CD14-positive monocyte (primary cell): ENCODE results near the gene ARL13A. TPM values are rescaled to one million over a fixed set of nuclear protein-coding genes. Genes with fewer than 3 reads are reported as not detected.

Experiments used
- DNase-seq, 3 donors: peaks; one replicate each; pipeline ENCODE4 v3.0.0-alpha.2; 2011 to 2022
- H2AFZ ChIP-seq: 2 replicates; pipeline ENCODE4 v1.6.0; 2012; ENCODE audit warnings: mild to moderate bottlenecking, low read depth, low read length, inconsistent platforms; ENCODE audit not compliant: insufficient read depth, poor library complexity, severe bottlenecking
- H3K27ac ChIP-seq, 2 donors: 1 replicate in 1 of 2; 2 replicates in 1 of 2; pipeline ENCODE4 v1.5.1; 2012 to 2013; ENCODE audit warnings: low read length in 2 of 2, control low read depth in 1 of 2, inconsistent platforms in 1 of 2, low read depth in 1 of 2, mild to moderate bottlenecking in 1 of 2
- H3K27me3 ChIP-seq, 2 donors: one replicate each; pipeline versions ENCODE4 v1.6.0 to v1.6.1; 2011 to 2013; ENCODE audit warnings: low read length in 2 of 2; ENCODE audit not compliant: control insufficient read depth in 2 of 2, insufficient read depth in 2 of 2
- H3K36me3 ChIP-seq, 2 donors: replicated peaks in 1 of 2; 1 replicate in 1 of 2; 2 replicates in 1 of 2; pipeline versions ENCODE4 v1.5.1 to v1.6.1; 2012 to 2013; ENCODE audit warnings: low read length in 2 of 2, control low read depth in 1 of 2, inconsistent platforms in 1 of 2, mild to moderate bottlenecking in 1 of 2; ENCODE audit not compliant: insufficient read depth in 2 of 2, control insufficient read depth in 1 of 2
- H3K4me1 ChIP-seq, 2 donors: 1 replicate in 1 of 2; 2 replicates in 1 of 2; pipeline versions ENCODE4 v1.5.1 to v1.6.1; 2012 to 2013; ENCODE audit warnings: low read length in 2 of 2, control low read depth in 1 of 2, inconsistent platforms in 1 of 2, mild to moderate bottlenecking in 1 of 2, moderate library complexity in 1 of 2; ENCODE audit not compliant: insufficient read depth in 2 of 2, control insufficient read depth in 1 of 2
- H3K4me2 ChIP-seq: replicated peaks from 2 replicates; pipeline ENCODE3; 2012; ENCODE audit warnings: low read length, moderate library complexity, mild to moderate bottlenecking; ENCODE audit not compliant: poor library complexity, severe bottlenecking; ENCODE audit errors: extremely low read depth
- H3K4me3 ChIP-seq, 3 experiments: fragments of 200-600 bp in 1 of 3; sonication (generic) in 1 of 3; replicated peaks in 1 of 3; 1 replicate in 2 of 3; 2 replicates in 1 of 3; pipeline ENCODE4 v1.5.1; 2011 to 2013; ENCODE audit warnings: low read length in 3 of 3, mild to moderate bottlenecking in 3 of 3, control low read depth in 2 of 3, low read depth in 2 of 3, inconsistent platforms in 1 of 3, moderate library complexity in 1 of 3
- H3K79me2 ChIP-seq: 2 replicates; pipeline ENCODE4 v1.6.0; 2012; ENCODE audit warnings: mild to moderate bottlenecking, control low read depth, inconsistent platforms, low read length, moderate library complexity; ENCODE audit not compliant: insufficient read depth
- H3K9ac ChIP-seq: 2 replicates; pipeline ENCODE4 v1.6.0; 2017; ENCODE audit warnings: low read length, mild to moderate bottlenecking; ENCODE audit not compliant: insufficient read depth, poor library complexity, severe bottlenecking
- H3K9me3 ChIP-seq, 2 donors: replicated peaks in 1 of 2; 1 replicate in 1 of 2; 2 replicates in 1 of 2; pipeline versions ENCODE4 v1.5.1 to v1.6.1; 2012 to 2013; ENCODE audit warnings: low read length in 2 of 2, control low read depth in 1 of 2; ENCODE audit not compliant: control insufficient read depth in 1 of 2, insufficient read depth in 1 of 2
- H4K20me1 ChIP-seq: 2 replicates; pipeline ENCODE4 v1.6.0; 2012; ENCODE audit warnings: mild to moderate bottlenecking, low read length, control low read depth, moderate library complexity; ENCODE audit not compliant: insufficient read depth
- H3K27ac Mint-ChIP-seq, 7 donors: one replicate each; pipeline ENCODE4 v1.8.0; 2020; ENCODE audit warnings: mild to moderate bottlenecking in 7 of 7, mixed read lengths in 7 of 7, moderate library complexity in 6 of 7, inconsistent platforms in 2 of 7
- H3K27me3 Mint-ChIP-seq, 3 donors: one replicate each; pipeline ENCODE4 v1.8.0; 2021 to 2022; ENCODE audit warnings: low read depth in 3 of 3, mild to moderate bottlenecking in 3 of 3, mixed read lengths in 3 of 3, moderate library complexity in 3 of 3, inconsistent platforms in 1 of 3
- H3K36me3 Mint-ChIP-seq, 2 donors: one replicate each; pipeline ENCODE4 v1.8.0; 2020; ENCODE audit warnings: mixed read lengths in 2 of 2, inconsistent platforms in 1 of 2, mild to moderate bottlenecking in 1 of 2
- H3K4me1 Mint-ChIP-seq: one replicate; pipeline ENCODE4 v1.8.0; 2020; ENCODE audit warnings: mild to moderate bottlenecking, mixed read lengths
- H3K4me3 Mint-ChIP-seq, 2 donors: one replicate each; pipeline ENCODE4 v1.8.0; 2020; ENCODE audit warnings: mild to moderate bottlenecking in 2 of 2, mixed read lengths in 2 of 2, moderate library complexity in 1 of 2
- H3K9me3 Mint-ChIP-seq, 7 donors: one replicate each; pipeline ENCODE4 v1.8.0; 2020 to 2022; ENCODE audit warnings: mixed read lengths in 7 of 7, mild to moderate bottlenecking in 6 of 7, moderate library complexity in 6 of 7, inconsistent platforms in 2 of 7
- WGBS: methylation state at CpG from one replicate; pipeline ENCODE4 v1.1.5; 2013; ENCODE audit warnings: missing lambda C conversion rate; ENCODE audit not compliant: insufficient coverage; 5-methylcytosine and 5-hydroxymethylcytosine counted together
- intact Hi-C, 2 donors: fragments of 100-400 bp; cut with micrococcal nuclease; formaldehyde crosslinking; loops; one replicate each; pipeline versions ENCODE4 v1.15.0 to v1.15.1; 2023
- polyA plus RNA-seq, 3 donors: library from polyadenylated mRNA; depleted of rRNA in 1 of 3; unstranded in 2 of 3; stranded (reverse) in 1 of 3; fragments of 300-500 nt in 2 of 3; fragments of >200 nt in 1 of 3; fragmentation: Illumina TruSeq in 2 of 3; gene quantifications; 1 replicate in 2 of 3; 2 replicates in 1 of 3; pipeline ENCODE4 v1.2.3, GENCODE V29; 2012 to 2021
- TF ChIP-seq, protein P1 (sequence below): fragments of 200-600 bp; IDR thresholded peaks from one replicate; pipeline ENCODE4 v1.8.0; 2022; ENCODE audit warnings: antibody characterized with exemption, mild to moderate bottlenecking

ARL13A gene
- polyA plus RNA-seq, 3 donors = not detected

- TF ChIP-seq, protein P1, sequence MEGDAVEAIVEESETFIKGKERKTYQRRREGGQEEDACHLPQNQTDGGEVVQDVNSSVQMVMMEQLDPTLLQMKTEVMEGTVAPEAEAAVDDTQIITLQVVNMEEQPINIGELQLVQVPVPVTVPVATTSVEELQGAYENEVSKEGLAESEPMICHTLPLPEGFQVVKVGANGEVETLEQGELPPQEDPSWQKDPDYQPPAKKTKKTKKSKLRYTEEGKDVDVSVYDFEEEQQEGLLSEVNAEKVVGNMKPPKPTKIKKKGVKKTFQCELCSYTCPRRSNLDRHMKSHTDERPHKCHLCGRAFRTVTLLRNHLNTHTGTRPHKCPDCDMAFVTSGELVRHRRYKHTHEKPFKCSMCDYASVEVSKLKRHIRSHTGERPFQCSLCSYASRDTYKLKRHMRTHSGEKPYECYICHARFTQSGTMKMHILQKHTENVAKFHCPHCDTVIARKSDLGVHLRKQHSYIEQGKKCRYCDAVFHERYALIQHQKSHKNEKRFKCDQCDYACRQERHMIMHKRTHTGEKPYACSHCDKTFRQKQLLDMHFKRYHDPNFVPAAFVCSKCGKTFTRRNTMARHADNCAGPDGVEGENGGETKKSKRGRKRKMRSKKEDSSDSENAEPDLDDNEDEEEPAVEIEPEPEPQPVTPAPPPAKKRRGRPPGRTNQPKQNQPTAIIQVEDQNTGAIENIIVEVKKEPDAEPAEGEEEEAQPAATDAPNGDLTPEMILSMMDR = no peak
- H3K27ac Mint-ChIP-seq = no peak overlapping the region
Measured at GRCh38 chrX:100944601-100945000, 24.9 kb upstream of the ARL13A start.

GRCh38 chrX:100946299-100946927 is 23.1 kb upstream of the ARL13A start:
- Histone ChIP-seq H3K4me3 (no peak overlapping the region), H3K36me3 (no peaks in the 10 kb centered on the region), H4K20me1 (no peaks in the 10 kb centered on the region), H3K27ac (no peak overlapping the region), H2AFZ (no peak overlapping the region), H3K9me3 (no peaks in the 10 kb centered on the region), H3K4me1 (no peaks in the 10 kb centered on the region), H3K4me2 (no peak overlapping the region), H3K9ac (no peak overlapping the region), H3K27me3 (no peaks in the 10 kb centered on the region), H3K79me2 (no peaks in the 10 kb centered on the region)
- intact Hi-C loops = no loop called here
- Mint-ChIP-seq H3K9me3 (no peaks in the 10 kb centered on the region), H3K4me1 (no peaks in the 10 kb centered on the region), H3K36me3 (no peaks in the 10 kb centered on the region), H3K27me3 (peaks cover 0 to 7% (median 2%) of the 10 kb centered on the region in 3 donors), H3K4me3 (no peak overlapping the region), H3K27ac (no peak overlapping the region)
- DNase-seq = no peak
- TF ChIP-seq, protein P1 = no peak
- no CpG with 5 or more reads among the region's 2 CpGs for WGBS

More at GRCh38 chrX:100944601-100945000, 24.9 kb upstream of the ARL13A start:
- no peak overlapping the region for H2AFZ ChIP-seq
- no peaks in the 10 kb centered on the region for H3K9me3 Mint-ChIP-seq
- DNase-seq = no peak
- no peak overlapping the region for H3K4me2 ChIP-seq
- H3K9ac ChIP-seq = no peak overlapping the region
- H3K36me3 ChIP-seq = no peaks in the 10 kb centered on the region
- H3K36me3 Mint-ChIP-seq = no peaks in the 10 kb centered on the region
- WGBS = no CpG with 5 or more reads among the region's 3 CpGs
- no peaks in the 10 kb centered on the region for H4K20me1 ChIP-seq
- no peaks in the 10 kb centered on the region for H3K9me3 ChIP-seq
- no peak overlapping the region for H3K27ac ChIP-seq
- no peaks in the 10 kb centered on the region for H3K4me1 Mint-ChIP-seq
- H3K4me3 Mint-ChIP-seq = no peak overlapping the region
- peaks cover 0 to 7% (median 2%) of the 10 kb centered on the region in 3 donors for H3K27me3 Mint-ChIP-seq
- H3K4me1 ChIP-seq = no peaks in the 10 kb centered on the region
- intact Hi-C loops = no loop called here
- H3K27me3 ChIP-seq = no peaks in the 10 kb centered on the region
- no peaks in the 10 kb centered on the region for H3K79me2 ChIP-seq
- H3K4me3 ChIP-seq = no peak overlapping the region
